ENCODE data around the gene PRRC2A.

PRRC2A gene

GRCh38 chr6:31669676-31670075, 49.2 kb downstream of the PRRC2A start, which contains the start of gene LY6G5B:
LY6G5B (plus strand) TSS chr6:31669976; CDS start chr6:31670951, 975 bp downstream.
- no peak for DNase-seq

GRCh38 chr6:31676322-31676903, 55.9 kb downstream of the PRRC2A start:
- no peak for DNase-seq

GRCh38 chr6:31676904-31677303, 56.4 kb downstream of the PRRC2A start:
- DNase-seq: no peak

- DNase-seq: no peak
Observed at GRCh38 chr6:31677955-31678354, 57.4 kb downstream of the PRRC2A start.

GRCh38 chr6:31680226-31681134, 60.0 kb downstream of the PRRC2A start, which contains the start of gene LY6G5C:
LY6G5C (minus strand) TSS chr6:31681067; CDS start chr6:31680373, 694 bp downstream.
- peak; percentile 78 to 87 for DNase-seq

GRCh38 chr6:31681135-31681671, 60.7 kb downstream of the PRRC2A start:
- DNase-seq: peak in 1 of 2 experiments; percentile 77

- no peak for DNase-seq
Observed at GRCh38 chr6:31683591-31683990, 63.1 kb downstream of the PRRC2A start.

GRCh38 chr6:31686483-31686882, 66.0 kb downstream of the PRRC2A start:
- DNase-seq: no peak

GRCh38 chr6:31687321-31687720, 66.8 kb downstream of the PRRC2A start:
- no peak for DNase-seq
